Loucy (cell line): ENCODE results near the gene ATN1.
"Not testable (repeated sequence)": the region's sequence is repeated elsewhere in the genome, so short reads cannot be mapped to it uniquely, and the experiment has no call there.

Experiments
- H2AFZ ChIP-seq: fragments of 200-600 bp; sonication (generic); 2 replicates; pipeline ENCODE4 v1.6.0; 2016; ENCODE audit warnings: antibody characterized with exemption, mild to moderate bottlenecking, low read length, moderate library complexity
- H3F3A ChIP-seq: fragments of 200-600 bp; 2 replicates; pipeline ENCODE4 v1.6.0; 2016; ENCODE audit warnings: antibody characterized with exemption, low read depth, mild to moderate bottlenecking
- H3K27me3 ChIP-seq: fragments of 200-600 bp; sonication (generic); 2 replicates; pipeline ENCODE4 v1.6.1; 2014; ENCODE audit warnings: low read length, mild to moderate bottlenecking; ENCODE audit not compliant: insufficient read depth, poor library complexity, severe bottlenecking
- H3K36me3 ChIP-seq: fragments of 200-600 bp; sonication (generic); 2 replicates; pipeline ENCODE4 v1.6.1; 2016; ENCODE audit warnings: low read length; ENCODE audit not compliant: insufficient read depth
- H3K4me1 ChIP-seq: fragments of 200-600 bp; sonication (generic); 2 replicates; pipeline ENCODE4 v1.5.1; 2014; ENCODE audit warnings: low read length, mild to moderate bottlenecking; ENCODE audit not compliant: insufficient read depth, poor library complexity, severe bottlenecking
- H3K4me2 ChIP-seq: fragments of 200-600 bp; sonication (generic); 2 replicates; pipeline ENCODE4 v1.6.0; 2014; ENCODE audit warnings: antibody characterized with exemption, low read length, low read depth, mild to moderate bottlenecking; ENCODE audit not compliant: poor library complexity, severe bottlenecking
- H3K4me3 ChIP-seq: fragments of 200-600 bp; sonication (generic); 2 replicates; pipeline ENCODE4 v1.5.1; 2014; ENCODE audit warnings: low read length, mild to moderate bottlenecking, mixed read lengths; ENCODE audit not compliant: poor library complexity, severe bottlenecking
- H3K79me2 ChIP-seq: fragments of 200-600 bp; sonication (generic); 2 replicates; pipeline ENCODE4 v1.6.1; 2014; ENCODE audit warnings: low read length; ENCODE audit not compliant: insufficient read depth
- H3K9ac ChIP-seq: fragments of 200-600 bp; sonication (generic); 2 replicates; pipeline ENCODE4 v1.6.0; 2014; ENCODE audit warnings: mild to moderate bottlenecking, low read depth, low read length, moderate library complexity; ENCODE audit not compliant: poor library complexity, severe bottlenecking
- H3K9me2 ChIP-seq: fragments of 200-600 bp; sonication (generic); replicated peaks from 2 replicates; pipeline ENCODE4 v1.6.1; 2016; ENCODE audit warnings: low read depth, low read length, mixed read lengths
- H3K9me3 ChIP-seq: fragments of 200-600 bp; sonication (generic); 2 replicates; pipeline ENCODE4 v1.6.1; 2014; ENCODE audit warnings: mild to moderate bottlenecking, antibody characterized with exemption, low read length, low read depth; ENCODE audit not compliant: insufficient read depth
- H4K20me1 ChIP-seq: fragments of 200-600 bp; sonication (generic); 2 replicates; pipeline ENCODE4 v1.6.0; 2014; ENCODE audit warnings: antibody characterized with exemption, low read length, mild to moderate bottlenecking; ENCODE audit not compliant: insufficient read depth, poor library complexity, severe bottlenecking
- CTCF ChIP-seq: fragments of 200-600 bp; sonication (generic); conservative IDR thresholded peaks from 2 replicates; pipeline ENCODE4 v1.5.1; 2014; ENCODE audit warnings: mild to moderate bottlenecking, antibody characterized with exemption, low read length
- EZH2phosphoT487 ChIP-seq: fragments of 200-600 bp; IDR thresholded peaks from 2 replicates; pipeline ENCODE4 v1.6.1; 2018; ENCODE audit warnings: antibody characterized with exemption, mild to moderate bottlenecking, moderate library complexity, borderline replicate concordance

ATN1 gene

GRCh38 chr12:6884539-6884938 is 43.2 kb upstream of the ATN1 start:
- no peaks in the 10 kb centered on the region for H3K79me2 ChIP-seq
- TF ChIP-seq CTCF = no peak
- no peak for TF ChIP-seq EZH2phosphoT487
- H3F3A ChIP-seq = no peaks in the 10 kb centered on the region
- no peaks in the 10 kb centered on the region for H3K9me2 ChIP-seq
- no peaks in the 10 kb centered on the region for H4K20me1 ChIP-seq
- no peak overlapping the region for H3K9ac ChIP-seq
- H3K27me3 ChIP-seq = no peaks in the 10 kb centered on the region
- H2AFZ ChIP-seq = no peak overlapping the region
- no peak overlapping the region for H3K4me2 ChIP-seq
- no peak overlapping the region for H3K4me3 ChIP-seq
- H3K36me3 ChIP-seq = no peaks in the 10 kb centered on the region
- no peaks in the 10 kb centered on the region for H3K9me3 ChIP-seq
- no peaks in the 10 kb centered on the region for H3K4me1 ChIP-seq

- not testable (repeated sequence) for H3F3A ChIP-seq, H3K4me3 ChIP-seq, H3K79me2 ChIP-seq, H3K27me3 ChIP-seq, H3K4me1 ChIP-seq, H4K20me1 ChIP-seq, H3K9me2 ChIP-seq, H3K36me3 ChIP-seq, H2AFZ ChIP-seq, H3K9ac ChIP-seq, H3K4me2 ChIP-seq, H3K9me3 ChIP-seq
Observed at GRCh38 chr12:6886206-6886999, 41.4 kb upstream of the ATN1 start.

GRCh38 chr12:6887460-6887859 is 40.3 kb upstream of the ATN1 start:
- TF ChIP-seq EZH2phosphoT487 (no peak), CTCF (no peak)
- Histone ChIP-seq H3K9me2 (no peaks in the 10 kb centered on the region), H3K36me3 (no peaks in the 10 kb centered on the region), H3K9ac (no peak overlapping the region), H3K4me1 (peaks cover 19% of the 10 kb centered on the region), H3F3A (0 out of 2 replicates have a peak, but pooled peaks cover 2% of the 10 kb centered on the region), H2AFZ (no peak overlapping the region), H3K4me2 (no peak overlapping the region), H3K4me3 (no peak overlapping the region), H4K20me1 (no peaks in the 10 kb centered on the region), H3K27me3 (no peaks in the 10 kb centered on the region), H3K9me3 (no peaks in the 10 kb centered on the region), H3K79me2 (peaks cover 10% of the 10 kb centered on the region; the same call in 1 of the 2 replicates)

- Histone ChIP-seq H3K9ac (no peak overlapping the region), H3K4me3 (no peak overlapping the region), H2AFZ (no peak overlapping the region), H3K36me3 (no peaks in the 10 kb centered on the region), H3K9me3 (no peaks in the 10 kb centered on the region), H3K27me3 (no peaks in the 10 kb centered on the region), H4K20me1 (no peaks in the 10 kb centered on the region), H3K4me1 (peaks cover 20% of the 10 kb centered on the region), H3K9me2 (no peaks in the 10 kb centered on the region), H3K79me2 (peaks cover 10% of the 10 kb centered on the region; the same call in 1 of the 2 replicates), H3F3A (0 out of 2 replicates have a peak, but pooled peaks cover 2% of the 10 kb centered on the region), H3K4me2 (no peak overlapping the region)
- TF ChIP-seq CTCF (no peak), EZH2phosphoT487 (no peak)
Observed at GRCh38 chr12:6888360-6888759, 39.4 kb upstream of the ATN1 start.

GRCh38 chr12:6888794-6889193 is 39.0 kb upstream of the ATN1 start:
- Histone ChIP-seq H3K4me1 (peaks cover 20% of the 10 kb centered on the region), H3K79me2 (peaks cover 10% of the 10 kb centered on the region; the same call in 1 of the 2 replicates)
- not testable (repeated sequence) for H3K9me2 ChIP-seq, H3K36me3 ChIP-seq, H3K4me3 ChIP-seq, H2AFZ ChIP-seq, H3F3A ChIP-seq, H3K9me3 ChIP-seq, H3K4me2 ChIP-seq, H3K9ac ChIP-seq, H3K27me3 ChIP-seq, H4K20me1 ChIP-seq
